GM12872 (cell line): ENCODE results near the gene KRI1.

Source experiments
- TF ChIP-seq, protein P1 (sequence below): IDR thresholded peaks from 3 replicates; pipeline ENCODE4 v1.5.1; 2011; ENCODE audit warnings: low read depth, mild to moderate bottlenecking, low read length, moderate library complexity; ENCODE audit not compliant: insufficient read depth

KRI1 gene

DNA sequence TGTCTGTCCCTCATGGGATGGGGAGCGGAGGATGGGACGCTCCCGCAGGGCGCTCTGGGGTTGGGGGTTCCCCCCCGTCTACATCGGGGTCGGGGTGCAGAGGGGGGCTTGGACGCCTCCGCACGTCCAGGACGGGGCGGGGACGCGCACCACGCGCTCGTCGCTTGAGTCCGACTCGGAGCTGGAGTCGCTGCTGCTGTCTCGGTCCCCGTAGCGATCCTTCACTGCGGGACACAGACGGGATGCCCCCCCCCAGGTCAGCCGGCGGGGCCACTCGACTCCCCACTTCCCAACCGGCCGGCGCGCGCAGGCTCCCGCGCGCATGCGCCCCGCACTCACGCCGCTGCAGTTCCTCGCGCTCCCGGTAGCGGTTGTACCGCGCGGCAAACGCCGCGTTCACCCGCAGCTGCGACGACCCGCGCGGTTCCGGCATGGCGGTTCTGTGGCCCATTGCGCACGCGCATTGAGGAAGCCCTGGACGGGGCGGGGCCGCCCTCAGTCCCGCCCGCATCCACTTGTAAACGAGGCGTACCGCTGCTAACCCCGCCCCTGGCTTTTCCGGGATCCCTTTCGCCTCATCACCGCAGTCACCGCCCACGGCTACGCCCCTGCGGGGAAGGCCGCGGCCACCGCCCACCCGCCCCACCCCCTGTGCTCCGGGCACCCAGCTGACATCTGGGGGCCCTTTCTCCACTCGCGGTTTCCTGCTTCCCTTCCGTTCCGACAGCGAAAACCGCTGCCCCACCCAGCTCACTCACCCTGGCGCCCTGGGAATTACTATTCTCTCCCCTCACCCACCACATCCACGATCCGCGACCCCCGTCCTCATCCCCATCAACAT, at the start of gene KRI1:
Gene KRI1, minus strand, starts transcription at position 444 of the 841 bp plus-strand sequence. Its CDS starts 11 bp downstream, at position 433.
- TF ChIP-seq, protein P1, sequence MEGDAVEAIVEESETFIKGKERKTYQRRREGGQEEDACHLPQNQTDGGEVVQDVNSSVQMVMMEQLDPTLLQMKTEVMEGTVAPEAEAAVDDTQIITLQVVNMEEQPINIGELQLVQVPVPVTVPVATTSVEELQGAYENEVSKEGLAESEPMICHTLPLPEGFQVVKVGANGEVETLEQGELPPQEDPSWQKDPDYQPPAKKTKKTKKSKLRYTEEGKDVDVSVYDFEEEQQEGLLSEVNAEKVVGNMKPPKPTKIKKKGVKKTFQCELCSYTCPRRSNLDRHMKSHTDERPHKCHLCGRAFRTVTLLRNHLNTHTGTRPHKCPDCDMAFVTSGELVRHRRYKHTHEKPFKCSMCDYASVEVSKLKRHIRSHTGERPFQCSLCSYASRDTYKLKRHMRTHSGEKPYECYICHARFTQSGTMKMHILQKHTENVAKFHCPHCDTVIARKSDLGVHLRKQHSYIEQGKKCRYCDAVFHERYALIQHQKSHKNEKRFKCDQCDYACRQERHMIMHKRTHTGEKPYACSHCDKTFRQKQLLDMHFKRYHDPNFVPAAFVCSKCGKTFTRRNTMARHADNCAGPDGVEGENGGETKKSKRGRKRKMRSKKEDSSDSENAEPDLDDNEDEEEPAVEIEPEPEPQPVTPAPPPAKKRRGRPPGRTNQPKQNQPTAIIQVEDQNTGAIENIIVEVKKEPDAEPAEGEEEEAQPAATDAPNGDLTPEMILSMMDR, result peak; percentile 54; the same call in 2 of the 3 replicates

DNA sequence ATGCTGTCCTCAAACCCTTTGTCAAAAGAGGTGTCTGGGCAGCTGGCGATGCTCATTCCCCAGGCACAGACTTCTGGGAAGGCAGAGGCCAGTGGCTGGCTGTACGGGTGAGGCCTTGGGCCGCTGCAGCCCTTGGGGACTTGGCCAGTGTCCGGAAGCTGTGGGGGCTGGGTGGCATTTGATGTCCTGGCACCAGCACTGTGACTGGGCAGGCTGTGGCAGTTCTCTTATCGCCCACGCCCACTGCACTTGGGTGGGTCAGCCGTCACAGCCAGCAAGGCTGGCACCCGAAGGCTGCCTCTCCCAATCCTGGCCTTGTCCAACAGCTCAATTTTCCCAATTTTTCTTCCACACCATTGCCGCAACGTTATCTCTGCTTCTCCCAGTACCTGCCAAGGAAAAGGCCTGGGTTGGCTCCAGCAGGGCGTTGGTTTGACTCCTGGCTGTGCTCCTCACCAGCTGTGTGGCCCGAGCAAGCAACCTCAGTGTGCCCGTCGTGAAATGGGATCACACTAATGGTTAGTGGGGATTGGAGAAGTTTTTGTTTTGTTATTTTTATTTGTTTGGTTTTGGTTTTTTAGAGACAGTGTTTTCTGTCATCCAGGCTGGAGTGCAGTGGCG, 46.8 kb upstream of the KRI1 start:
- TF ChIP-seq, protein P1, result no peak

DNA sequence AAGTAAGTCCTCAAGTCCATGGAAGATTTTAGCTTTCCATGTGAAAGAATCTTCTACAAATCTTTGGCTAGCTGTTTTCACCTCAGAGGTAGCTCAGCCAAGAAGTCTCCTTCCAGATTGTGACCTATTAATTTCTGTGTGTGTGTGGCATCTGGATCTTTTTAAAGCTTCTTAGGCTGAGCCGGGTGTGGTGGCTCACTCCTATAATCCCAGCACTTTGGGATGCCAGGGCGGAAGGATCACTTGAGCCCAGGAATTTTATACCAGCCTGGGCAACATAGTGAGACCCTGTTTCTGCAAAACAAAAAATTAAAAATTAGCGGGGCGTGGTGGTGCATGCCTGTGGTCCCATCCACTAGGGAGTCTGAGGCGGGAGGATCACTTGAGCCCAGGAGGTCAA, 46.1 kb upstream of the KRI1 start:
- TF ChIP-seq, protein P1, result no peak

DNA sequence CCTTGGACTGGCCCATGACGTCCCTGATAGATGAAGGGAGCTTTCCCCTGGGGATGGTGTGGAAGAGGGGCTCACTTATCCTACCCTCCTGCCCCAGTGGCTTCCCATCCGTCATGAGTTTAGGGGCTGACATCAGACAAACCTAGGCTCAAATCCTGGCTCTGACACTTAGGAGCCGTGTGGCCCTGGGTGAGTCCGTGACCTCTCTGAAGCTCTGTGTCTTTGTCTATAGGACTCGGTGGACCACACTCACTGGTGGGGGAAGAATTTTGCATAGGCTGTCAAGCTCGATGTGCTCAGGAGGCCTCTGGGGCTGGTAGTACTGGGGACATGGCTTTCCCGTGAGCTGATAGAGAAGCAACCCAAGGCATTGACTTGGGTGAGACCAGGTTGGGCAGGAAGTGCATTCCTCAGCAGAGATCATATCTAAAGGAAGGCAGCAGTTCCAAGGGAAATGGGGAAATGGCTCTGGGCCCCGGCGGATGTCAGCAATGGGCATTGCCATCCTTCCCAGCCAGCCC, 38.7 kb upstream of the KRI1 start:
- TF ChIP-seq, protein P1, result no peak

DNA sequence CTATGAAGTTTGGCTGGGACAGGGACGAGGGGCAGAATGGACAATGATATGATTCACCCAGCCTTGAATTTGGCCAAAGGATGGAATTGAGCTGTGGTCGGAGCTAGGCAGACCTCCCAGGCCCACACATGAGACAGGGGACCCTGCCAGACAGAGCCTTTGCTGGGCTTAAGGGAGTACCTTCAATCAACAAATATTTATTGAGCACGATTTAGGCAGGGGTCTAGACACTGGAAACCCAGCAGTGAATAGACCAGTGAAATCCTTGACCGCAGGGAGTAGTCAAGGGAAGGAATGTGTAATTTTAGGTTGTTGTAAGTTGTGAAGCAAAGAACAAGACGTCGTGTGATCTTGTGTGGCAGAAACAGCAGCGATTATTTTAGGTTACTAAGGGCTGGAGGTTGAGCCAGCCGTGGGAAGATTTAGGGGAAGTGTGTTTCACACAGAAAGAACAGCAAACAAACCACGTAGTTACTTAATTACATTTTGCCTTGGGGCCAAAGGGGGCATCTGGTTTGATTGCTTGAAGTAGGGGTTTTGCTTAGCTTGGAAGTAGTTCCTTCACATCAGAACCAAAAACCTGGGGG, 38.2 kb upstream of the KRI1 start:
- TF ChIP-seq, protein P1, result no peak

DNA sequence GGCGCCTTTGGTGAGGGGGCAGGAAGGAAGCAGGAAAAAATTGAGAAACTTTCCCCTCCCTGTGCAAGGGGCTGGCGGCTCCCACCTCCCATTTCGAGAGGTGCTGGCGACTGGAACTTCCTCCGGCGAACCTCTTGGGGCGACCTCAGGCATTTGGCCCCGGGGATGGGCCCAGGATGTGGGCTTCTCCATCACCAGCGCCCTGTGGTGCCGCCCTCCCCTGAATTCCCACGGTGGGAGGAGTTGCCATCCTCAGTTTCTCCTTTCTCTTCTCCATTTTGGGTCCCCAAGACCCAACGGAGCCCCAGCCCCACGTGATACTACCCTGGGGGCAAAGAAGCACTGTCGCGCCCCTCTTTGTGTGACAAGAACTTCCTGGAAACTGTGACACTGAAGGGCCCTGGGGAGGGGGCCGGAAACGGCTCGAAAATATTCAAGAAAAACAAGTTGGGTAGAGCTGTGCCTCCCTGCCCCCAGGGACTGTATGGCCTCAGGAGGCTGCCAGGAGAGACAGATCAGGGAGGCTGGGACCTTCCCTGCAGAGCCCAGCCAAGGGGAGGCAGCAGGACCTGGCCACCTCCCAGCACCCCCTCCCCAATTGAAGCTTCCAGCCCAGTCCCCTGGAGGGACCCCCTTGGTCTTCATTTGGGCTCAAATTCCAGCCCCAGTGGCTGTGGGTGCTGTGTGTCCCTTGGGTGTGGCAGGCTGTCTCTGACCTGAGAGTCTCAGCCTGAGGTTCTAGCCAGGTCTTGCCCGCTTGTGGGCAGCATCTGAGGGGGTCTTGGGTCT, 37.5 kb upstream of the KRI1 start:
- TF ChIP-seq, protein P1, result 0 out of 3 replicates have a peak, but pooled peaks have one; percentile 24
